Stimulated activated CD4-positive, alpha-beta T cell treated with anti-CD3 and anti-CD28 coated beads, Interleukin-4, amount 100 ng/mL, for 48 hours (primary cell): ENCODE data around the gene TRPC6.
"Not testable (repeated sequence)": the region's sequence is repeated elsewhere in the genome, so short reads cannot be mapped to it uniquely, and the experiment has no call there.

Experiments used
- DNase-seq, 2 donors: peaks; one replicate each; pipeline ENCODE4 v3.0.0-alpha.2; 2020; ENCODE audit warnings: low read depth in 2 of 2

The TRPC6 gene

GRCh38 chr11:101521821-101522220 lies 62.0 kb downstream of the TRPC6 start:
- DNase-seq: no peak

GRCh38 chr11:101516546-101516945 lies 67.3 kb downstream of the TRPC6 start:
- DNase-seq: no peak

- DNase-seq: no peak
These were observed 72.7 kb downstream of the TRPC6 start for GRCh38 chr11:101511065-101511464.

- DNase-seq: no peak
These were observed 73.2 kb downstream of the TRPC6 start for GRCh38 chr11:101510591-101510990.

- DNase-seq: no peak
These were observed 73.9 kb downstream of the TRPC6 start for GRCh38 chr11:101509922-101510321.

- DNase-seq: no peak
These were observed 75.4 kb downstream of the TRPC6 start for GRCh38 chr11:101508370-101508769.

GRCh38 chr11:101498891-101499290 lies 84.9 kb downstream of the TRPC6 start:
- DNase-seq: no peak

- no peak for DNase-seq
These were observed 86.5 kb downstream of the TRPC6 start for GRCh38 chr11:101497291-101497690.

GRCh38 chr11:101487775-101488174 lies 96.0 kb downstream of the TRPC6 start:
- DNase-seq: no peak

- DNase-seq: no peak
These were observed 101.2 kb downstream of the TRPC6 start for GRCh38 chr11:101482556-101483124.

- no peak for DNase-seq
These were observed 105.0 kb downstream of the TRPC6 start for GRCh38 chr11:101478587-101479369.

- no peak for DNase-seq
These were observed 105.9 kb downstream of the TRPC6 start for GRCh38 chr11:101477926-101478325.

- no peak for DNase-seq
These were observed 107.6 kb downstream of the TRPC6 start for GRCh38 chr11:101476191-101476590.

GRCh38 chr11:101475699-101476098 lies 108.1 kb downstream of the TRPC6 start:
- no peak for DNase-seq

GRCh38 chr11:101474666-101475065 lies 109.1 kb downstream of the TRPC6 start:
- DNase-seq: no peak

GRCh38 chr11:101470881-101471520 lies 112.8 kb downstream of the TRPC6 start:
- DNase-seq: no peak

GRCh38 chr11:101470419-101470818 lies 113.4 kb downstream of the TRPC6 start:
- no peak for DNase-seq

GRCh38 chr11:101466352-101466751 lies 117.5 kb downstream of the TRPC6 start:
- no peak for DNase-seq

- not testable (repeated sequence) for DNase-seq
These were observed 119.4 kb downstream of the TRPC6 start for GRCh38 chr11:101464388-101464787.

- no peak for DNase-seq
These were observed 124.8 kb downstream of the TRPC6 start for GRCh38 chr11:101459020-101459419.

- no peak for DNase-seq
These were observed 125.6 kb downstream of the TRPC6 start for GRCh38 chr11:101458161-101458560.

GRCh38 chr11:101456812-101457211 lies 127.0 kb downstream of the TRPC6 start:
- DNase-seq: no peak

- DNase-seq: no peak
These were observed 130.1 kb downstream of the TRPC6 start for GRCh38 chr11:101453682-101454081.
